ENCODE results near the gene CHSY1.
A peak's percentile ranks its signal among the peaks of the same experiment; 100 is the strongest.
"Not testable (repeated sequence)": the region's sequence is repeated elsewhere in the genome, so short reads cannot be mapped to it uniquely, and the experiment has no call there.

Gene CHSY1, protein sequence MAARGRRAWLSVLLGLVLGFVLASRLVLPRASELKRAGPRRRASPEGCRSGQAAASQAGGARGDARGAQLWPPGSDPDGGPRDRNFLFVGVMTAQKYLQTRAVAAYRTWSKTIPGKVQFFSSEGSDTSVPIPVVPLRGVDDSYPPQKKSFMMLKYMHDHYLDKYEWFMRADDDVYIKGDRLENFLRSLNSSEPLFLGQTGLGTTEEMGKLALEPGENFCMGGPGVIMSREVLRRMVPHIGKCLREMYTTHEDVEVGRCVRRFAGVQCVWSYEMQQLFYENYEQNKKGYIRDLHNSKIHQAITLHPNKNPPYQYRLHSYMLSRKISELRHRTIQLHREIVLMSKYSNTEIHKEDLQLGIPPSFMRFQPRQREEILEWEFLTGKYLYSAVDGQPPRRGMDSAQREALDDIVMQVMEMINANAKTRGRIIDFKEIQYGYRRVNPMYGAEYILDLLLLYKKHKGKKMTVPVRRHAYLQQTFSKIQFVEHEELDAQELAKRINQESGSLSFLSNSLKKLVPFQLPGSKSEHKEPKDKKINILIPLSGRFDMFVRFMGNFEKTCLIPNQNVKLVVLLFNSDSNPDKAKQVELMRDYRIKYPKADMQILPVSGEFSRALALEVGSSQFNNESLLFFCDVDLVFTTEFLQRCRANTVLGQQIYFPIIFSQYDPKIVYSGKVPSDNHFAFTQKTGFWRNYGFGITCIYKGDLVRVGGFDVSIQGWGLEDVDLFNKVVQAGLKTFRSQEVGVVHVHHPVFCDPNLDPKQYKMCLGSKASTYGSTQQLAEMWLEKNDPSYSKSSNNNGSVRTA

DNA sequence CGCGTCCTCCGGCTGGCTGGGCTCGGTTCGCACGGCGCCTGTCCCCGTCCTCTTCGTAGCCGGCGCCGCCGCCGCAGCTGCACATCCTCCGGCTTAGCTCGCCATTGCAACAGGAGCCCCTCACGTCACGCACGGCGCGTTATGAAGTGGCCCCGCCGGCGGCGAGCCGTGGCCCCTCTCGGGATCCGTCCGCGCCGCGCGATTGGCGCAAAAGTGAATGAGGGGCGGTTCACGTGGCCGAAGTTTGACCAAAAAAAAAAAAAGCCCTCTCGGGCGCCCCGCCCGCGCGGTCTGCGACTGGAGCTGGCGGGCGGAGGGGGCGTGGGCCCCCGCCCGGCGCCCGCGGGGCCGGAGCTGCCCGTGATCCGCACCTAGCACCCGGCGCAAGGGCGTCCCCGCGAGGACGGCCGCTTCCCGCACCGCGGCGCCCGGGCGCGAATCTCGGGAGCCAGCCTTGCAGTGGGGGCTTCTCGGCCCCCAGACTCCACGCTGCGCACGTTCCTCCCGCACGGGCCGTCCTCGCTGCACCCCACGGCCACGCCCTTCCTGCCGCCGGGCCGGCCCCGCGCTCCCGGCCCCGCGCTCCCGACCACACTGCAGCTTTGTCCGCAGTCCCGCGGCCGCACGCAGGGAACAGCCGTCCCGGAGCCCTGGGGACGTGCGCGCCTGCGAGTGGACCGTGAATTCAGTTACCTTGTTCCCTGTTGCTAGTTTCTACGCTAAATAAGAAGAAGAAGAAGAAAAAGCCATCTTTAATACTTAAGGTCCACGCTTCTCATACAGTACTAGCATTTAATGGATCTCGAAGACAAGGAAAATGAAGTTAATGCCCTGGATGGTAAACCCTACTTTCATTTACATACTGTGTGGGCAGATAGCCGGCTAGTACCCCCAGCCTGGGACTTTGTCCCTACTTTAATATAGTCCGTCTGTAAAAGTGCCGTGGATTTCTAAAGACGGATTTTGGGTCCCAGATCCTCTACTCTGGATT lies at the start of gene CHSY1:
Gene CHSY1 (minus strand): TSS at position 219 of the 991 bp plus-strand sequence. CDS start 592 bp downstream, outside the sequence.
- peak; percentile 87 for DNase-seq

DNA sequence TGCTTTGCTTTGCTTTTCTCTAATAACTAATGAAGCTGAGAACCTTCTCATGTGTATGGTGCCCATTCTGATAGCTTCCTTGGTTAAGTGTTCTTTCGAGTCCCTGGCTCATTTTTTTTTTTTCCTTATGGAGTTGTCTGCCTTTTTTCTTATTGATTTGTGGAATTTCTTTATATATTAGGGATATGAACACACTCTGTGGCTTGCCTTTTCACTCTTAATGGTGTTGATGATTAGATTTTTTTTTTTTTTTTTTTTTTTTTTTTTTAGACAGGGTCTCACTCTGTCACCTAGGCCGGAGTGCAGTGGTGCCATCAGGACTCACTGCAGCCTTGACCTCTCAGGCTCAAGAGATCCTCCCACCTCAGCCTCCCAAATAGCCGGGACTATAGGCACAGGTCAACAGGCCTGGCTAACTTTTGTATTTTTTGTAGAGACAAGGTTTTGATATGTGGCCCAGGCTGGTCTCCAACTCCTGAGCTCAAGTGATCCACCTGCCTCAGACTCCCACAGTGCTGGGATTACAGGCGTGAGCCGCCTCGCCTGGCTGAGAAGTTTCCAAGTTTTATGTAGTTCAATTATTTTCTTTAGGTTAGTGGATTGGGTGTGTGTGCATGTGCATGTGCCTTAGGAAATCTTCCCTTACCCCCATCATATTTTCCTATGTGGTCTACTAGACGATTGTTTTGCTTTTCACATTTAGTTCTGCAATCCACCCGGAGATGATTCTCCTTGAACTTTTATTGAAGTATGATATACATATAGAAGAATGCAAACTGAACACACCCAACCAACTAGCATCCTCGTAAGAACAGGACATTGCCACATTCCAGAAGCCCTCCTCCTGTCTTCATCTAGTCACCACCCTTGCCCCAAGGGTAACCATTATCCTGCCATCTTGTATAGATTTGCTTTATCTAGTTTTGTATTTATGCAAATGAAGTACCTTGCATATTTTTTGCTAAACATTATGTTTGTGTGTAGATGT lies 44.9 kb upstream of the CHSY1 start:
- DNase-seq, result no peak

DNA sequence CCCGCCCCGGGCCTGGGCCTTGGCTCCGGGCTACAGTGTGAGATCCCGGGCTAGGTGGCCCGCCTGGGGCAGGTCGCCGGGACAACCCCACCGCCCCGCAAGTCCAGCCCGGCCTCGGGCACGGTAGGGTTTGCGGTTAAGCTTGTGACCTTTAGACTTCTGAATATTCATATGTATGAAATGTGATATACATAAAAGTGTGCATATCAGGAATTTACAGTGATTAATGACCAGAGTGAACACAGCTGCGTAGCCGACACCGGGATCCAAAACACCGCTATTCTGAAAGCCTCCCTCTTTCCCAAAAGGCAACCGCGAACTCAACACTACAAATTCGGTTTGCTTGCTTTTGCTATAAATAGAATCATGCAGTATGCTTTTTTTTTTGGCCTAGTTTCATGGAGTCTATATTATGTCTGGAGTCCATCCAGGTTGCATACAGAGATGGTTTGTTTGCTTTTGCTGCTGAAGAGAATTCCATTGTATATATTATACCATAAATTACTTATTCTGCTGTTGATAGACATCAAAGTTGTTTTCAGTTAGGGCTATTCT lies 43.8 kb upstream of the CHSY1 start:
- no peak for DNase-seq

DNA sequence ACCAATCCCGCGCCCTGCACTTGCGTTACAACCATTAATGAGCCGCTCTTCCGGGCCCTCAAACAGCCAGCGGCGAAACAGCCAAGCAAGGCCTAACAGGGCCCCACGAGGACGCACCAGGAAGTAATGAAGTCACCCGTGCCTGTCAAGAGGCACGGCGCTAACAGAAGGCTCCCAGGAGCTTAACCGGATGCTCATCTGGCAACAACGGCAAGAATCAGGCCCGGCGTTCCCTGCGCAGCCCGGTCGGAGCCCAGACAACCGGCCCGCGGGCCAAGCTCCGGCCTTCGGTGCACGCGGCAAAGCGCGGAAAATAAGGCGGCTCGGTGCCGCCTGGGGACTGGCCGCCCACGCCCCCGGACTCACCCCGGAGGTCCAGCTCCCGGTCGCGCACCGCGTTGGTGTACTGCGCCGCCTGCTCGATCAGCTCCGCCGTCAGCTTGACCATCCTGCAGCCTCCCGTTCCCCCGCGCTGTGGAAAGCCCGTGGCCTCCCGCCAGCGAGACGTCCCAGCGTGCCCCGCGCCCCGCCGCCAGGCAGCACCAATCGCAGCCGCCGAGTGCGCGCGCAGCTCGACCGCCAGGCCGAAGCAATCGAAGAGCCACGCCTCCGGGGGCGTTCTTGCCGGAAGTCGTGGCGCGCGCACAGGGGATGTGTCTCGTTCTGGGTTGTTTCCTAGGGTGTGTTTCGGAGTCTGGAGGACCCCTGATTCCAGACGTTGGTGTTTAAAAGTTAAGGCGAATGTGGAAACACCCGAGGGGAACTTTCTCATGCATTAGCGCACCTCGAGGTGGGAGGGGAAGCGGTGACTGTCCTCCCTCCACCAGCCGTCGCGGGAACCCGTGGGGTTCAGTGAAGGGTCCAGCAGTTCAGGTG lies 43.1 kb upstream of the CHSY1 start, which contains the start of gene SNRPA1:
Gene SNRPA1 (minus strand): TSS at position 518 of the 876 bp plus-strand sequence. CDS start 70 bp downstream, at position 448.
- peak; percentile 98 for DNase-seq

DNA sequence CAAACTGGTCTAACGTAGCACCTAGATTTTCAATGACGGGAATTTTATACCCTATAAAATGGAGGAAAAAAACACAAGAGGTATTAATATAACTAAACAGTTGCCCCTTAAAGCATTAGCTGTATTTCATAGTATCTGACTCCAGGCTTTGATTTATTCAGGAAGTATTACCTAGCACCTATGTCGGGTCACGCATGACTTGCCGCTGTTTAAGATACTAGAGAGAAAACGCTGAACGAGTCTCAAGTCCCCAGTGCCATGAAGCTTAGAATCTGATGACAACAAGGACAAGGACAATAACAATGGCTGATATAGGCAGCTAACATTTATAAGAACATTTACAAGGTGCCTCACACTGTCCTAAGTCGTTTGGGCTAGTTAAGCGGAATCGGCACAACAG lies 41.3 kb upstream of the CHSY1 start:
- no peak for DNase-seq

DNA sequence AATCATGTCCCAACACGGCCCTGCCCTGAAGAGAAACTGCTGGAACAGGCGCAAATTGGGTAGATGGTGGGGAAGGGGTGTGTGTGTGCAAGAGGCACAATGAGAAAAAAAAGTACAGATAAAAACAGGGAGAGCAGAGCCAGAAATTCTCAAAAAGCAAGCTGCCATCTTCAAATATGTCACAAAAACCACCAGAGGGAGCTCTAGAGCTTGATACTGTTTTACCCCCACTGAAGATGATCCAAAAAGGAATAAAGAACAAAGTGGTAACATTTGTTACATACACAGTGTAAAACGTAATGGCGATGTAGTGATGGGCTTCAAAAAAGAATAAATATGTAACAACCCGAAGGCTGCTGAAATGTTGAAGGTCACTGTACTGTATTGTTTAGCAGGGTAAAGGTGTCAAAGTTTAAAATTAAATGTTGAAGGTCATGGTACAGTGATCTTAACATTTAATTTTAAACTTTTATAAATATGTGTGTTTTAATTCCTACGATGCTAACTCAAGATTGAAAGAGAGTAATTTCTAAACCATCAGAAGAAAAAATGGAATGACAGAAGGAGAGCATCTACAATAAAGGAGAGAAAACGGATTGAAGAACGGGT lies 37.2 kb upstream of the CHSY1 start:
- DNase-seq, result no peak

DNA sequence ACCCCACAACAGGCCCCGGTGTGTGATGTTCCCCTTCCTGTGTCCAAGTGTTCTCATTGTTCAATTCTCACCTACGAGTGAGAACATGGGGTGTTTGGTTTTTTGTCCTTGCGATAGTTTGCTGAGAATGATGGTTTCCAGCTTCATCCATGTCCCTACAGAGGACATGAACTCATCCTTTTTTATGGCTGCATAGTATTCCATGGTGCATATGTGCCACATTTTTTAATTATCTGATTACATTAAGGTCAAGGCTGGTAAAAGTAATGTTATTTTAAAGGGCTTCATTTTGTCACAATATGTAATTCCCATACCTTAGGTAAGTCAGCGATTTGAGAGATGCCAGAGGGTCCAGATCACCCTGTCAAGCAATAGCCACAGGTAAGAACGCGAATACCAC lies 35.5 kb upstream of the CHSY1 start:
- DNase-seq, result not testable (repeated sequence)

DNA sequence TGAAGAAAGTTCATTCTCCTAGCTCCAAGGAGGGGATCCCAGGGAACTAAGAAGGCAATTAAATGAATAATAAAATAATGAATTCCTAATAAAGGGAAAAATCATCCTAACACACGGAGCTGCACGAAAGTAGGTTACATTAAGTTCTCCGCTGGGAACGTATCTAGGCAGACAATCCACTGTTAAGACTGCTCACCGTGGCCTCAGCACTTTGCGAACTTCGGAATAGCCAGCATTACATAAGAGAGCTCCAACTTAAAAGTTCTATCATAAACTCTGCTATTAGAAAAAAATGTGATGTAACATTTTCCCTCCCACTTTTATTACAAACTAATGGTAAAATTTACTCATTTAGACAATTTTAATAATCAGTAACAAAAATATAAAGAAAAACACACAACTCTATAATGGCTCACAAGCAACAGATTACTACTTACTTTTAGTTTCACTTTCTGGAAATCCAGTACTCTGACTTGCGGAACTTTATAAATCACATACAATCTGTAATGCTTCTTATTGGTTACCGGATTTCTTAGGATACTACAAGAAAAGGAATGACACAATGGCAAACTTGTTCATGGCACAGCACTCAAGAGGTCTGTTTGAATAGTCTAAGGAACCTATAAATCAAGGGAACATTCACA lies 34.7 kb upstream of the CHSY1 start:
- DNase-seq, result no peak

DNA sequence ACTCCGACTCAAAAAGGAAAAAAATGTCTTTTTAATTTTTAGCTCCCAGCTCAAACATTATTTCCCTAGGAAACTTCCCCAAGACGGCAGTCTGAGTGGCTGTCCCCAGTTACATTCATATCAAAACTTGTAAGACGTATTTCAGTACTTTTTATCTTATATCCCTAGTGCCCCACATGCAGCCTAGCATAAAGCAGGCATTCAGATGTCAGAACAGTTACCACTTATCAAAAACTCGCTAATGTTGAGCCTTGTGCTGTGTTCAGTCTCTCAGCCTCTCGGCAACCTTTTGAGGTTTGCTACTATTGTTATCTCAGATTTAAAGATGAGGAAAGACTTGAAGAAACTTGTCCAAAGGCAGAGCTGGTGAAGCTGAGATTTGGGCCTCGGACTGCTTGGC lies 32.1 kb upstream of the CHSY1 start:
- DNase-seq, result no peak

DNA sequence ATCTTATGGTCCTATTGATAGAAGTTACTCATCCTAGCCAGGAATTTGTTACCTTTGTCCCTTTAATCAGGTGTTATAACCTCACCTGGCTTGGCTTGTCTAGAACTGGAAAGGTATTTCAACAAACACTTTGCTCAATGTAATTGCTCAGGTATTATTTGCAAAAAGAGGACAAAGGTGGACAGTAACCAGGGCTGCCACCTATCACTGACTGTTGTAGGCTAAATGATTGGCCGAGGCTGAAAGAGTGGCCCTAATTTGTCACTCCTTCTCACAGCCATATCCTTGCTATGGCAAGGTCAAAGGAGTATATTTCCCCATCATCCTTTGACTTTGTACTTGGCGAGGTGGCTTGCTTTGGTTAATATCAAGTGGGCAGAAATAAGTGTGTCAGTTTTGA lies 28.2 kb upstream of the CHSY1 start:
- DNase-seq, result no peak

DNA sequence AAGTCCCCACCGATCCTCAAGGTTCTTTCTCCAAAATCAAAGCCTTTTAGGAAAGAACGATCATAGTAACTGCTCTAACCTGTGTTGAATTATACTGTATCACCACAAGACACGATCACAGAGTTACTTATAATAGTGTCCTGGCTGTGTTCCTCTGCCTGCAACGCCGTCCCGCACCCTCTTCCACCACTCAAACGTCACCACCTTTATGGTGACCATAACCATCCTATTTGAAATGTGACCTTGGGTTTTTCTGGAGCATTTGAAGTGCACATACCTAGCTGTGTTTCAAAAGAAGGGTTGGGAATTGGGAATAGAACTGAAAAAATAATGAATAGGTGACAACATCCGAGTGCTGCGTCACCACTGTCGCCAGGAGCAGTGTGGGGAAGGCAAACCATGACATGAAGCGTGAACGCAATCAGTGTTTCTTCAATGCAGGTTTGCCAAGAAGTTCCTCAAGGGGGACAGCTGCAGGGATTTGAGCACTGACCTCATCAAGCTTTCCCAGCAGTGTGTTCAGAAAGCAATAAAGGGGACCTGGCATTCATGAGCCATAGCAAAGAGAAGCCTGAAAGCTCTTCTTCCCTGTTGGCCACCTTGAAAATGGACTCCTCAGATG lies 26.2 kb upstream of the CHSY1 start:
- no peak for DNase-seq

DNA sequence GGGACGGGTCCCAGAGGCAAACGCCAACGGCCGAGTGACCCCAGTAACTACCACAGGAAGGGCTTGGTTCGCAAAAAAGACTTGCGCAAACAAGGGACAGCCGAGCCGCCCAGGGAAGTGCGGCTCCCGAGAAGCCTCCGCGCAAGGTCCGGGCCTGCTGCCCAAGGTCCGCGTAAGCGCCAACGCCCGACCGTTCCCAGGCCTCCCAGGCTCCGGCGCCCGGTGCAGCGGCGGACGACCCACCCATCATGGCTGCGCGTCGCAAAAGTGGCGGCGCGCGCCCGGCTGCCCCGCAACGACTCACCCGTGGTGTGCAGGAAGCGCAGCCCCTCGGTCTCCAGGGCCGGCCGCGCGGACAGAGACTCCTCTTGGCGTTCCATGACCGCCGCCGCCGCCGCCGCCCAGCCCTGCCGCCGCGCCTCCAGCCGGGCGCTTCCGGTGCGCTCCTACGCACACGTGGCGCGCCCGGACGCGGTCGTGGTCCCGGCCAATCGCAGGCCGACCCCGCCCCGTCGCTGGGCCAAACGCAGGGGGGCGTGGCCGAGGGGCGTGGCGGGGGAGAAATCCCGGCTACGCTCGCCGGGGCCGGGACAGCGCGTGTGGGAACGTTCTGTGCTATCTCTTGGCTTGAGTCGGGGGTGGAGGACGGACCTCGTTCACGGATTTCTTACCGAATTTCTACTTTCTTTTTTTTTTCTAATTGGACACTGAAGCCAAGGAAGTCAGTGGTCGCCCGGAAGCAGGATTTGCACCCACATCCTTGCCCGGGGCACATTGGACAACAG lies 25.4 kb upstream of the CHSY1 start, which contains the start of gene SELENOS:
Gene SELENOS (minus strand): TSS at position 448 of the 785 bp plus-strand sequence. CDS start 68 bp downstream, at position 380.
- peak; percentile 89 for DNase-seq

DNA sequence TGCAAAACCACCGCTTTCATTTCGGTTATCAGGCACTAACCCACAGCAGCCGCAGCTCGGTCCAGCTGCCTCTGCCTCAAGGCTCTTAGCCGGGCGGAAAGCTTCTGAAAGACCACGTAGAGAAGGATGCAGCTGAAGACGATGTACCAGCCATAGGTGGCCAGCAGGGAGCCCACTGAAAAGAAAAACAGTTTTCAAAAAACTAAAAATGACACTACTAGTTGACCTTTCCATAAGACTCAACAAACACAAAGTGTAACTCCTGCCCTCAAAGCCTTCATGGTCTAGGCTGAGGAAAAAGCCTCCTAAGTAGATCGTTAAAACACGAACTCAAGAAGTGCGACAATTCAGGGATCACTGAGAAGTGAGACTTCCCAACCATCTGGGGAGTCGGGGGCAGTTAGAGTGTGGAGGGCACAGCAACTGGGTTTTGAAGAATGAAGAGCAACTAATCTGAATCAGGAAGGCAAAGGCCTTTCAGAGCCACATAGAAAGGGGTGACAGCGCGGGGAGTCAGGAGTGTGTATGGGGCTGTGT lies 24.7 kb upstream of the CHSY1 start:
- peak; percentile 25 for DNase-seq

DNA sequence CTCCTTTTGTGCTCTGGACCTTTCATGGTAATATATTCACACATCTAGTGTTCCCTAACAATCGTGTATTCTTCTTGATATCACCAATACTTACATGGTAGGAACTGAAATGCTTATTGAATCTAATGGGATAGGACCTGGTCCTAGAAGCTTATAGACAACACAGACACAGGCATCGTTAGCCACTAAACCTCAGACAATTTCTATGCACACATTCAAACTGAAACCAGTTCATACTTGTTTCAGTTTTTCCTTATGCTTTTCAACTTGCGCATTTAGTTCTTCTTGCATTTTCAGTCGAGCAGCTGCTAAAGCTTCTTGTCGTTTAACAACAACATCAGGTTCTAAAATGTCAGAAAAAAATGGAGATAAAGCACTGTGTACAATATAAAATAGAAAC lies 23.2 kb upstream of the CHSY1 start:
- DNase-seq, result no peak

DNA sequence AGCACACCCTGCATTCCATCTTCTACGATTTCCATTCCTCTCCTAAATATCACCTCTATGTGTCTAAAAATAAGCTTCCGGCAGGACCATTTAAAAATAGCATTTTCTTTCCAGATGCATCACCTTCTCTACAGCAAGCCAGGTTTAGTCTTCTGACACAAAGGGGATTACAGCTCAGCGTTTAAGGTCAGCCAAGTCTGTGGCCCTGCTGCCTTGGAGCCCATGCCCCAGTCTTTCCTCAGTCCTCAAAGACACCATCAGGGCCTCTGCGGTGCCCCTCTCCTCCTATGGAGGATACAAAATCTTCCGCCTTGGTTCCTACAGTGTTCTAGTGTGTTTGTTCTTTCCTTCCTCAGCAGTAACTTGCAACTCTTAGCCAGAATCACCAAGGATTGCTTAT lies 21.7 kb upstream of the CHSY1 start:
- DNase-seq, result no peak

DNA sequence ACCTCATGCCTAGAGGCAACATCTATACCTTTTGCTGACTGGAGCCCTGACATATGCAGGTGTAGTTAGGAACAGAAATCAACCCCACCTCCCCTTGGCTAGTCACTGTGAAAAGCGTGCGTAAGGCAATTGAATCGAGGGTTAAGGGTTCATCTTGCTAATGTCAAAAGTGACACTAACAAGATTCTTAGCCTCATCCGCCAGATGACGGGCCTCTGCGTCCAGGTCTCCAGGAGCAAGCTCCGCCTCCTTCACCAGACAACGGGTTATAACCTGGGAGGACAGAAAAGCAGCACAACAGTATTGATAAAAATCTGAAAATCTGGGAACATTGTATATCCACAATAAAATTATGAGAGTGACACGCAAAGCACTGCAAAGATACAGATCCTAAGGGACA lies 20.7 kb upstream of the CHSY1 start:
- no peak for DNase-seq

DNA sequence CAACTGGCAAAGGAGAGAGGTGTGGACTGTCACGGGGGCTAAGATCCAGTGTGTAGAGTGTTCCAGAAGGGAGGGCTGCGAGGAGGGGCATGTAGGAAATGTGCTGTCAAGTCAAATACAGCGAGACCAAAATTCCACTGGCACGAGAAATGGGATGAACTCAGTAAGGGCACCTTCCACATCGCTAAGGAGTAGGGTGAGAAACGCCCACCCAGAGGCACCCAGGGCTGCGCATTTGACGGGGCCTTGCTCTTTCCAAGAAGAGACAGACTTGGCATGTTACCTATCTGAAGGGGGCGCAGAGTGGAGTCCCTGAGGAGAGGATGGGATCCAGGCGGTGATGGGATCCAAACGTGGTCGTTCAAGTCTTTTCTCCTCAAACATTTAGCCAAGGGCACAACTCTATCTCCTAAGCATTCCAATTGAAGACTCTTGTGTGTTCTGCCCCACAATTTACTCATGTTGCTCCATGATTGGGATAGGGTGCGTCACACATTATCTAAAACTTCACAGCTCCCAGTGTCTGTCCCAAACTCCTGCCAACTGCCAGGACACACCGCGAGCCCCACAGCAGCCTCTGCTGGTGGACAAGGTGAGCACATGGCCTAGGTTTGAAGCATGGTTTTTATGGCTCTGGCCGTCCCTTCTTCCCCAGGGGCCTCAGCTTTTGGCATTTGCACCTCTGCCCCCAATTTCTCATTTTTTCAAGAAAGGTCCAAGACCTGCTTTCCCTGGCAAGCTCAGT lies 17.8 kb upstream of the CHSY1 start:
- no peak for DNase-seq

Measured in activated naive CD4-positive, alpha-beta T cell treated with Interleukin-2 at 50 U/mL for 16 hours (primary cell).